Neural cell (in vitro differentiated cells): Measurements from ENCODE around the gene SNX21. TPM values are rescaled to one million over a fixed set of nuclear protein-coding genes. Genes with fewer than 3 reads are reported as not detected.
"Not testable (repeated sequence)": the region's sequence is repeated elsewhere in the genome, so short reads cannot be mapped to it uniquely, and the experiment has no call there.

Experiments
- H2AFZ ChIP-seq: fragments of 200-600, 300-800 bp; sonication (generic), shearing (Covaris generic); 2 replicates; pipeline ENCODE4 v1.6.0; 2014; ENCODE audit warnings: low read depth, mild to moderate bottlenecking, antibody characterized with exemption, low read length, moderate library complexity
- H3F3A ChIP-seq: fragments of 200-600 bp; shearing (Covaris generic); 2 replicates; pipeline ENCODE4 v1.6.1; 2016; ENCODE audit warnings: mild to moderate bottlenecking, moderate library complexity, mixed read lengths, antibody characterized with exemption, low read length; ENCODE audit not compliant: insufficient read depth, poor library complexity, severe bottlenecking
- H3K27ac ChIP-seq: fragments of 200-600, 300-800 bp; sonication (generic), shearing (Covaris generic); 2 replicates; pipeline ENCODE4 v1.5.1; 2014; ENCODE audit warnings: mild to moderate bottlenecking, low read length, moderate library complexity
- H3K27me3 ChIP-seq: fragments of 300-800, 200-600 bp; sonication (generic), shearing (Covaris generic); 2 replicates; pipeline ENCODE4 v1.6.0; 2014; ENCODE audit warnings: mild to moderate bottlenecking, low read depth, low read length, moderate library complexity; ENCODE audit not compliant: insufficient read depth
- H3K36me3 ChIP-seq: fragments of 300-800, 200-600 bp; sonication (generic), shearing (Covaris generic); 2 replicates; pipeline ENCODE4 v1.5.1; 2014; ENCODE audit warnings: mild to moderate bottlenecking, antibody characterized with exemption, low read length, moderate library complexity; ENCODE audit not compliant: insufficient read depth
- H3K4me2 ChIP-seq: fragments of 300-800, 200-600 bp; sonication (generic), shearing (Covaris generic); 2 replicates; pipeline ENCODE4 v1.6.0; 2014; ENCODE audit warnings: mild to moderate bottlenecking, low read length
- H3K4me3 ChIP-seq: fragments of 300-800, 200-600 bp; sonication (generic), shearing (Covaris generic); 2 replicates; pipeline ENCODE4 v1.5.1; 2014; ENCODE audit warnings: mild to moderate bottlenecking, low read length, moderate library complexity
- H3K79me2 ChIP-seq: fragments of 200-600 bp; shearing (Covaris generic); replicated peaks from 2 replicates; pipeline ENCODE4 v1.6.0; 2014; ENCODE audit warnings: mild to moderate bottlenecking, low read length, moderate library complexity; ENCODE audit not compliant: insufficient read depth
- H3K9ac ChIP-seq: fragments of 300-800, 200-600 bp; sonication (generic), shearing (Covaris generic); 2 replicates; pipeline ENCODE4 v1.6.1; 2016; ENCODE audit warnings: mild to moderate bottlenecking, low read length, mixed read lengths
- H3K9me2 ChIP-seq: fragments of 200-600 bp; shearing (Covaris generic); 2 replicates; pipeline ENCODE4 v1.6.1; 2016; ENCODE audit warnings: mild to moderate bottlenecking, low read length, mixed read lengths; ENCODE audit not compliant: insufficient read depth
- H3K9me3 ChIP-seq: fragments of 200-600, 300-800 bp; sonication (generic), shearing (Covaris generic); 2 replicates; pipeline ENCODE4 v1.6.1; 2016; ENCODE audit warnings: mild to moderate bottlenecking, mixed run types, low read length, moderate library complexity, mixed read lengths
- H4K20me1 ChIP-seq: fragments of 200-600 bp; shearing (Covaris generic); 2 replicates; pipeline ENCODE4 v1.6.1; 2016; ENCODE audit warnings: mild to moderate bottlenecking, mixed run types; ENCODE audit not compliant: insufficient read depth
- CTCF ChIP-seq: fragments of 450-650 bp; IDR thresholded peaks from 2 replicates; pipeline ENCODE4 v1.5.1; 2014; ENCODE audit warnings: antibody characterized with exemption, mild to moderate bottlenecking, moderate library complexity; ENCODE audit not compliant: poor library complexity, severe bottlenecking
- EP300 ChIP-seq: fragments of 450-650 bp; conservative IDR thresholded peaks from 2 replicates; pipeline ENCODE4 v1.6.1; 2014; ENCODE audit warnings: antibody characterized with exemption, mild to moderate bottlenecking, moderate library complexity; ENCODE audit not compliant: poor library complexity, severe bottlenecking
- EZH2 ChIP-seq: fragments of 200-600, 300-800 bp; shearing (Covaris generic), sonication (generic); IDR thresholded peaks from 2 replicates; pipeline ENCODE4 v1.6.1; 2014; ENCODE audit warnings: antibody characterized with exemption, low read length, borderline replicate concordance, mild to moderate bottlenecking; ENCODE audit not compliant: insufficient read depth, poor library complexity, severe bottlenecking
- MXI1 ChIP-seq: fragments of 450-650 bp; conservative IDR thresholded peaks from 2 replicates; pipeline ENCODE4 v1.6.1; 2014; ENCODE audit warnings: antibody characterized with exemption, mild to moderate bottlenecking; ENCODE audit not compliant: poor library complexity, severe bottlenecking
- POLR2AphosphoS5 ChIP-seq: IDR thresholded peaks from 2 replicates; pipeline ENCODE4 v1.6.1; 2012
- RAD21 ChIP-seq: fragments of 450-650 bp; conservative IDR thresholded peaks from 2 replicates; pipeline ENCODE4 v1.6.1; 2014; ENCODE audit warnings: antibody characterized with exemption, mild to moderate bottlenecking, moderate library complexity
- REST ChIP-seq: IDR thresholded peaks from 2 replicates; pipeline ENCODE4 v1.6.1; 2012; ENCODE audit warnings: borderline replicate concordance
- SMC3 ChIP-seq: fragments of 450-650 bp; conservative IDR thresholded peaks from 2 replicates; pipeline ENCODE4 v1.6.1; 2014; ENCODE audit warnings: antibody characterized with exemption, mild to moderate bottlenecking, moderate library complexity; ENCODE audit not compliant: poor library complexity
- TAF1 ChIP-seq: IDR thresholded peaks from 2 replicates; pipeline ENCODE4 v1.6.1; 2012; ENCODE audit warnings: low read depth
- polyA plus RNA-seq: library from polyadenylated mRNA; depleted of rRNA; stranded (reverse); fragments of >200 nt; gene quantifications from 2 replicates; pipeline ENCODE4 v1.2.3, GENCODE V29; 2014

The SNX21 gene
- polyA plus RNA-seq, 1 donor from 2014 or later = 7.2 TPM

GRCh38 chr20:45792317-45793118 lies 41.1 kb upstream of the SNX21 start:
- peak overlapping the region; percentile 100 for H2AFZ ChIP-seq
- H3K27ac ChIP-seq = peak overlapping the region; percentile 73
- TF ChIP-seq POLR2AphosphoS5 (no peak), EZH2 (no peak), MXI1 (no peak), TAF1 (no peak), CTCF (no peak), EP300 (no peak), RAD21 (no peak), SMC3 (no peak), REST (no peak)

GRCh38 chr20:45796337-45797065 lies 37.1 kb upstream of the SNX21 start:
- H3K4me3 ChIP-seq = no peak overlapping the region
- H3F3A ChIP-seq = no peaks in the 10 kb centered on the region
- no peak overlapping the region for H3K9ac ChIP-seq
- no peak for TF ChIP-seq EP300
- TF ChIP-seq POLR2AphosphoS5 = no peak
- TF ChIP-seq TAF1 = no peak
- no peak for TF ChIP-seq SMC3
- TF ChIP-seq REST = no peak
- no peak for TF ChIP-seq CTCF
- H3K9me3 ChIP-seq = no peaks in the 10 kb centered on the region
- H4K20me1 ChIP-seq = no peaks in the 10 kb centered on the region
- no peaks in the 10 kb centered on the region for H3K9me2 ChIP-seq
- no peak overlapping the region for H3K27ac ChIP-seq
- H2AFZ ChIP-seq = no peak overlapping the region
- peaks cover 13% of the 10 kb centered on the region for H3K79me2 ChIP-seq
- no peaks in the 10 kb centered on the region for H3K36me3 ChIP-seq
- no peak overlapping the region for H3K4me2 ChIP-seq
- H3K27me3 ChIP-seq = no peaks in the 10 kb centered on the region

More at GRCh38 chr20:45792317-45793118, 41.1 kb upstream of the SNX21 start:
- peaks cover 13% of the 10 kb centered on the region for H3K79me2 ChIP-seq
- peak overlapping the region; percentile 86 for H3K4me2 ChIP-seq
- H3K9ac ChIP-seq = peak overlapping the region; percentile 95
- H3K27me3 ChIP-seq = no peaks in the 10 kb centered on the region
- H3K9me2 ChIP-seq = no peaks in the 10 kb centered on the region
- peak overlapping the region; percentile 99 for H3K4me3 ChIP-seq
- no peaks in the 10 kb centered on the region for H3K36me3 ChIP-seq
- no peaks in the 10 kb centered on the region for H3F3A ChIP-seq
- no peaks in the 10 kb centered on the region for H3K9me3 ChIP-seq
- H4K20me1 ChIP-seq = no peaks in the 10 kb centered on the region

- not testable (repeated sequence) for H3K9ac ChIP-seq, H3F3A ChIP-seq, H3K79me2 ChIP-seq, H3K9me3 ChIP-seq, H3K27me3 ChIP-seq, H3K27ac ChIP-seq, H3K9me2 ChIP-seq, H3K36me3 ChIP-seq, H3K4me2 ChIP-seq, H2AFZ ChIP-seq, H3K4me3 ChIP-seq, H4K20me1 ChIP-seq
These were observed 36.1 kb upstream of the SNX21 start for GRCh38 chr20:45797510-45797909.
